HG02610 (cell line): ENCODE results near the gene TRAP1.

ENCODE experiments used
- ATAC-seq: cut with Tn5 transposase; IDR thresholded peaks from one replicate; pipeline ENCODE4 v1.9.1; 2021; ENCODE audit warnings: mild to moderate bottlenecking, moderate library complexity; ENCODE audit not compliant: unreplicated experiment

The TRAP1 gene

GRCh38 chr16:3652373-3653195 lies 64.7 kb downstream of the TRAP1 start:
- no peak for ATAC-seq

GRCh38 chr16:3651461-3652372 lies 65.6 kb downstream of the TRAP1 start:
- ATAC-seq: no peak

- no peak for ATAC-seq
These were observed 66.6 kb downstream of the TRAP1 start for GRCh38 chr16:3650631-3651265.

DNA sequence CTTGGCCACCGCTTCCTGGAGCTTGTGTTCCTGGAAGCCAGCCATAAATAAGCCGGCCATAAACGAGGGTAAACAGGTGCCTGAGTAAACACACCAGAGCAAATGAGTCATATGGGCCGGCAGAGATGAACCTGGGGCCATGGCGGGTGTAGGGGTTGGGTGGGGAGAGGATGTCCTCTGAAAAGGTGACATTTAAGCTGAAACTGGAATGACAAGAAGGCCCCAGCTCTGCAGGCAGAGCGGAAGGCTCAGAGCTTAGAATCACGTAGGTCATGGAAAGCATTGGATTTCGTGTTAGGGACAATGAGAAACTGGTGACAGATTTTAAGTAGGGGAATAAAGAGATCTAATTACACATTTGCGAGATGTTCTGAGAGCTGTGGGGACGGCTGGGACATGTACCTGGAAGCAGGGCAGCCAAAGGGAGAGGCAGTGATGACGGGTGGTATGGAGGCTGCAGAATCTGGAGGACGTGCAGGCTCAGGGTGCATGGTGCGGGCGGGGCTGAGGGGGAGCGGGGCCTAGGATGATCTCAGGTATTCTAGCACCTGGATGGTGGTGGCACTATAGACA lies 70.9 kb downstream of the TRAP1 start:
- ATAC-seq: no peak

DNA sequence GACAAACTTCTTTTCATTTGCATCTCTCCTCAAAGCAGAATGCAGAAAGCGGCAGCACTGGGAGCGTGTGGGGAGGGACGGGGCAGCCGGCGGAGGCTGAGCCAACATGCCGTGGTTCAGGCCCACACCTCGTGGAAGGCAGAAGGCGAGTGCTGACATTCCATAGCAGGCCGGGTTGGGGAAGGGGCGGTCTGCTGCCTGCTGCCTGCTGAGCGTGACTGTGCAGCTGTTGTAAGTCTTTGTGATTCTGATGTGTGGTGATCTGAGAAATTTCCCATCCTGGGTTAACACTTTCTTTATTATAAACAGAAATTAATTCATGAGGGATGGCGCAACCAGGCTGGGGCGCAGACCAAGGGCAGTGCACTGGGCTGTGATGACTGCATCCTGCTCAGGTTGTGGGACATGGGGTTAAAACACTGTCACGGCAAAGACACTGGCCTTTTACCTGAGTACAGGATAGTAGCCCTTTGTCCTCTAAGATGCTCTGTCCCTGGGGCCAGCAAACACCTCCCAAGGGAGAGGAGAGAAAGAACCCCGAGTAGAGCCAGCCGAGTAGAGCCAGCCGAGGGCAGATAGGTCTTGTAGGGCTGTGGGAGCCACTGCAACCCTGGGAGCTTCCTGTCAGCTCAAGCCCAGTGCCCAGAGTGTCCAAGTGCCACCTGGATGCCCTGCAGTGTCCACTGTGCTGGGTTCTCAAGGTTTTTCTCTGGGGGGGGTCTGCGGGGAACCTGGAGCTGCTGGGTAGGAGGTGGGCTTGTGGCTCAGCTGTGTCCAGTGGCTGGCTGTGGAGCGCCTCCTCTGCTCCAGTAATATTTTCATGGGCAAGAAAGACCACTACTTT lies 71.6 kb downstream of the TRAP1 start:
- ATAC-seq: no peak

DNA sequence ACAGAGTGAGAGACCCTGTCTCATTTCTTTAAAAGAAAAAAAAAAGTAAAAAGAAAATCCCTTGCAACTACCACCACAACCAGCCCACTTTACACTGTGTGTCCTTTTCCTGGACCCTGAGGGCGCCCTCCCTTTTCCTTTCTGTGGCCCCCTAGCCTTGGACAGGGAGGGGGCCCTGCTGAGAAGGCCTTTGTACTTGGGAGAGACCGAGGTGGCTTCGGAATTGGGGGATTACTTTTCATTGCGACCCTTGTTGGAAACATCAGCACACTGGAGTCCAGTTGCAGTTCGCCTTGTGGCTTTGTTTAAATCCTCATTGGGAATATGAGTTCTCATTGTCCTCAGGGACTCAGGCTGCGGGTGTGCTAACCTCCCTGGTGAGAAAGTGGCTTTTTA lies 72.2 kb downstream of the TRAP1 start:
- ATAC-seq: no peak

- no peak for ATAC-seq
These were observed 74.1 kb downstream of the TRAP1 start for GRCh38 chr16:3643095-3643730.

- ATAC-seq: no peak
These were observed 74.8 kb downstream of the TRAP1 start for GRCh38 chr16:3642397-3643094.

DNA sequence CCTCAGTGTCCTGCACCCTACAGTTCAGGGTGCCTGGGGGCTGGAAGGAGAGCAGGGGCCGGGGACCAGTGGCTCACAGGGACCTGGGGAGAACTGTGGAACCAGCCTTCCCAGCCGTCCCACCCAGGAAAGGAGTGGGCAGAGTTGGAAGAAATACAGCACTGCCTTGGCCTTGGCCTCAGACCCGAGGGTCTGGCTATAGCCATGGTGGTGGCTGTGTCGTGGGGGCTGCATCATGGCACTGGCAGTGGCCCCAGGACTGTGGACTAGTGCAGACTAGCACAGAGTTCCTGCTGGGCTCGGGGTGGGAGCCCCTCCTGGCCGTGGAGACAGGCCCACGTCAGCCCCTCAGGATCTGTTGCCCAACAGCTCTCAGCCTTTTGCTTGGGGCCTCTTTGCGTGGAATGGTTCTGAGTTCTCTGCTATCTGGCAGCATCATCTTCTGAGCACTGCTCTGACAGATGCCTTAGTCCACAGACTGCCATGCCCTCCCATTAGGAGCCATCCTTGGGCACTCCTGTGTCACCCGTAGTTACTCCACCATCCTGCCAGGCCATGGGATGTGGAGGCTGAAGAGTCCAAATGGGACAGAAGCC lies 75.4 kb downstream of the TRAP1 start:
- ATAC-seq: no peak

- ATAC-seq: no peak
These were observed 76.5 kb downstream of the TRAP1 start for GRCh38 chr16:3640632-3641501.

DNA sequence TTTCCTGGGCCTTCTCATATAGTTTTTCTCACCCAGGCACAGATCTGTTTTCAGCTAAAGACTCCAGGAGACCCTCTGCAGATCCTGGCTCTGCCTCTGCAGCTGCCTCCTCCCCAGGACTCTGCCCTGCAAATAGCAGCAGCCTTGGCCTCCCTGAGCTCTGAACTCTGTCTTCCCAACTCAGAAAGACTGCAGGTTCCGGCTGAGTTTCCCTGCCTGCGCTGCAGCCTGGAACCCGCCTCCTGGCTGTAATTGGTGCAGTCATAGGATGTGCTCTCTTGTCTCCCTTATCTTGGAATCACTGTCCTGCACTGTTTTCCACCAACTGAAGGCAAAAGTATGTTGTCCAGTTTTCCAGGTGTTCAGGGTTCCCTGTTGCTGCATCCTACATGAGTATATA lies 77.1 kb downstream of the TRAP1 start:
- ATAC-seq: no peak

DNA sequence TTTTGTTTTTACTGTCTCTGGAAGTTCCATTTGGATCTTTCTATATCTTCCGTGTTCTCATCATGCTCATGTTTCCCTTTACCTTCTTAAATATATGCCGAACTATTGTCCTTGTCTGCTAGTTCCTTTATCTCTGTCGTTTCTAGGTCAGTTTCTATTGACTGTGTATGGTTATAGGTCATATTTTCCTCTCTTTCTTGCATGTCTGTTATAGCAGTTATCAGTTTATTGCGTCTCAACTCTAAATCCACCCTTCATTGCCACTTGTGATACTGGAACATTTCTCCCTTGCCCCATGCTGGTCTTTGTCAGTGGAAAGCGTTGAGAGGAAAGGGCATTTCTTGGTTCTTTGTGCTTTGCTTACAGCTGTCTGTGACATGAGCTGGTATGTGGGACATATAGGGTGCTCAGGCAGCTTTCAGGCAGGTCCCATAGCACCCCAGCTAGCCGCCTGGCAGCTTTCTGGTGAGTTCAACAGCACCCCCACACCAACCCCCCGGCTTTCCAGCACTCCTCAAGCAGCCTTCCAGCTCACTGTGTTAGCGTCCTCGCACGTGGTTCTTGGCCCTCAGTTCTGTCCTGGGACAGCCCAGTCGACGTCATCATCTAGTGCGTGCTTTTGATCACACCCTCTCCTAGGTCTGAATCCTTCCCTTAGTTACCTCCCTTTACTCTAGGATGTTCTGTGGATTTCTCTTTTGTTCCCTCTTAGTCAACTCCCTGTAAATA lies 78.2 kb downstream of the TRAP1 start:
- no peak for ATAC-seq

- no peak for ATAC-seq
These were observed 79.9 kb downstream of the TRAP1 start for GRCh38 chr16:3637371-3637923.

- peak; percentile 79 for ATAC-seq
These were observed 91.2 kb downstream of the TRAP1 start for GRCh38 chr16:3625911-3626732.

DNA sequence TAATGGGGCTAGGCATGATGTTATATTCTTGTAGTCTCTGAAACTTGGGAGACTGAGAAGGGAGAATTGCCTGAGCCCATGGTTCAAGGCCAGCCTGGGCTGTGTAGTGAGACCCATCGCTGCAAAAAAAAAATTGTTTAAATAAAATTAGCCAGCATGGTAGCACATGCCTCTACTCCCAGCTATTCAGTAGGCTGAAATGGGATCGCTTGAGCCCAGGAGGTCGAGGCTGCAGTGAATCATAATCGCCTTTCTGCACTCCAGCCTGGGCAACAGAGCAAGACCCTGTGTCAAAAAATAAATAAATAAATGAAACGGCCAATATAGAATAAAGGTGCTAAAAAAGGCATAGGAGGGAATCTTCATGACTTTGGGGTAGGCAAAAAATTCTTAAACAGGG lies 92.0 kb downstream of the TRAP1 start:
- ATAC-seq: no peak

- ATAC-seq: no peak
These were observed 93.7 kb downstream of the TRAP1 start for GRCh38 chr16:3623642-3624041.
